ENCODE results near the gene SLC44A4.

Gene SLC44A4

DNA sequence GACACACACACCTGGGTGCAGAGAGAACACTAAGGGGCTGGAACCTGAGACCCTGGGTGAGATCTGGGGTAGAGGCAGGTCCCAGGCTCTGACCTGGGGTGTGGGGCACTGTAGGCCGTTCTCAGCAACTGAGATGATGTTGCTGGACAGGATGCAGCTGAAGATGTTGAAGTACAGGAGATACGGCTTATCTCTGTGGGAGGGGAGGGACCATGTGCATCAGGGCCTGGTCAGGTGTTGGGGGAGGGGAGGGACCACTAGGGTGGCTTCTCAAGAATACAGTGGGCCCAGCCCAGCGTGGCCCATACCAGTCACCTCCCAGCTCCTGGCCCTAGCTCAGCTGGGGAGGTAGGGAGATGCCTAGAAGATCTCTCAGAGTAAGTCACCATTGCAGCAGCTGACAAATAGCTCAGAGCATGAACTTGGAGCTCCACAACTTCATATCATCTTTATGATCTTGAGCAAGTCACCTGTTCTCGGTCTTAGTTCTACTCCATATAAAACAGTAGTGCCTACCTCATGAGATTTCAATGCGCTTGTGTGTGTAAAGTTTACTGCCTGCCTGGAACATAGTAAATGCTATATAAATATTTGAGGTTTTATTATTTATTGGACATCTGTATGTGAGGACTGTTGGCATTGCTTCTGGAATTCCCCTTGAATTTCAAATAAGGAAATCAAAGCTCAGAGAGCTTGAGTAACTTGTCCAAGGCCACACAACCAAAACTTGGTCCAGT, 3.8 kb downstream of the SLC44A4 start:
- Histone ChIP-seq H3K36me3 (ENCODE audit: insufficient read depth, low read length) (peaks cover 6% of the 10 kb centered on the region), H3K4me3 (ENCODE audit: low read depth, low read length, poor library complexity, severe bottlenecking) (no peak overlapping the region), H3K27ac (ENCODE audit: low read depth, low read length, poor library complexity, severe bottlenecking) (no peak overlapping the region), H3K79me2 (ENCODE audit: insufficient read depth, low read length) (no peaks in the 10 kb centered on the region), H3K9me3 (ENCODE audit: low read length) (no peaks in the 10 kb centered on the region), H4K20me1 (ENCODE audit: insufficient read depth, low read length) (no peaks in the 10 kb centered on the region), H3K4me2 (ENCODE audit: low read length) (no peak overlapping the region), H3F3A (ENCODE audit: insufficient read depth, low read length) (no peaks in the 10 kb centered on the region), H3K9ac (ENCODE audit: low read length) (no peak overlapping the region), H3K27me3 (ENCODE audit: insufficient read depth, low read length) (no peaks in the 10 kb centered on the region), H2AFZ (ENCODE audit: low read length) (no peak overlapping the region), H3K9me2 (ENCODE audit: low read depth, low read length) (no peaks in the 10 kb centered on the region), H3K4me1 (ENCODE audit: insufficient read depth, low read length, severe bottlenecking) (no peaks in the 10 kb centered on the region)
- no peak for TF ChIP-seq CTCF (IDR thresholded peaks at IDR 0.05; ENCODE audit: low read length)
- TF ChIP-seq EZH2 (IDR thresholded peaks at IDR 0.05; ENCODE audit: borderline replicate concordance, low read length): no peak

GRCh38 chr6:31874084-31874670, 4.6 kb downstream of the SLC44A4 start:
- no peak overlapping the region for H3K4me3 ChIP-seq (ENCODE audit: low read depth, low read length, poor library complexity, severe bottlenecking)
- H3F3A ChIP-seq (ENCODE audit: insufficient read depth, low read length): no peaks in the 10 kb centered on the region
- no peak overlapping the region for H3K4me2 ChIP-seq (ENCODE audit: low read length)
- H3K36me3 ChIP-seq (ENCODE audit: insufficient read depth, low read length): no peaks in the 10 kb centered on the region
- H3K9ac ChIP-seq (ENCODE audit: low read length): no peak overlapping the region
- no peaks in the 10 kb centered on the region for H3K79me2 ChIP-seq (ENCODE audit: insufficient read depth, low read length)
- no peaks in the 10 kb centered on the region for H3K27me3 ChIP-seq (ENCODE audit: insufficient read depth, low read length)
- no peaks in the 10 kb centered on the region for H3K9me3 ChIP-seq (ENCODE audit: low read length)
- no peaks in the 10 kb centered on the region for H3K4me1 ChIP-seq (ENCODE audit: insufficient read depth, low read length, severe bottlenecking)
- TF ChIP-seq EZH2 (IDR thresholded peaks at IDR 0.05; ENCODE audit: borderline replicate concordance, low read length) (no peak), CTCF (IDR thresholded peaks at IDR 0.05; ENCODE audit: low read length) (no peak)
- H3K9me2 ChIP-seq (ENCODE audit: low read depth, low read length): no peaks in the 10 kb centered on the region
- no peak overlapping the region for H3K27ac ChIP-seq (ENCODE audit: low read depth, low read length, poor library complexity, severe bottlenecking)
- H2AFZ ChIP-seq (ENCODE audit: low read length): no peak overlapping the region
- no peaks in the 10 kb centered on the region for H4K20me1 ChIP-seq (ENCODE audit: insufficient read depth, low read length)

- Histone ChIP-seq H3K9me3 (ENCODE audit: low read length) (no peaks in the 10 kb centered on the region), H3K9me2 (ENCODE audit: low read depth, low read length) (no peaks in the 10 kb centered on the region), H3K4me1 (ENCODE audit: insufficient read depth, low read length, severe bottlenecking) (no peaks in the 10 kb centered on the region), H3K36me3 (ENCODE audit: insufficient read depth, low read length) (no peaks in the 10 kb centered on the region), H3K9ac (ENCODE audit: low read length) (no peak overlapping the region), H3K27ac (ENCODE audit: low read depth, low read length, poor library complexity, severe bottlenecking) (no peak overlapping the region), H3K27me3 (ENCODE audit: insufficient read depth, low read length) (no peaks in the 10 kb centered on the region), H4K20me1 (ENCODE audit: insufficient read depth, low read length) (no peaks in the 10 kb centered on the region), H3K4me3 (ENCODE audit: low read depth, low read length, poor library complexity, severe bottlenecking) (no peak overlapping the region), H3F3A (ENCODE audit: insufficient read depth, low read length) (no peaks in the 10 kb centered on the region), H3K79me2 (ENCODE audit: insufficient read depth, low read length) (no peaks in the 10 kb centered on the region), H2AFZ (ENCODE audit: low read length) (no peak overlapping the region), H3K4me2 (ENCODE audit: low read length) (no peak overlapping the region)
- TF ChIP-seq EZH2 (IDR thresholded peaks at IDR 0.05; ENCODE audit: borderline replicate concordance, low read length) (no peak), CTCF (IDR thresholded peaks at IDR 0.05; ENCODE audit: low read length) (no peak)
Measured at GRCh38 chr6:31871046-31871659, 7.6 kb downstream of the SLC44A4 start.

Measured in OCI-LY1 (cell line).